ENCODE data around the gene TRIM49D2. TPM values are rescaled to one million over a fixed set of nuclear protein-coding genes. Genes with fewer than 3 reads are reported as not detected.
"Not testable (repeated sequence)": the region's sequence is repeated elsewhere in the genome, so short reads cannot be mapped to it uniquely, and the experiment has no call there.

Gene TRIM49D2
- polyA plus RNA-seq, 3 donors = not detected

- no peak for DNase-seq
- Histone ChIP-seq H3K4me3 (replicated peaks in 1 of 3; ENCODE audit: low read depth in 2 of 3, low read length in 3 of 3) (no peak within 1 kb of the TSS), H3K27ac (ENCODE audit: low read depth in 1 of 2, low read length in 2 of 2) (no peak within 1 kb of the TSS), H3K79me2 (ENCODE audit: insufficient read depth, low read length) (no peaks in the 10 kb centered on the region), H3K4me1 (ENCODE audit: control insufficient read depth in 1 of 2, insufficient read depth in 2 of 2, low read length in 2 of 2) (no peaks in the 10 kb centered on the region), H3K36me3 (replicated peaks in 1 of 2; ENCODE audit: control insufficient read depth in 1 of 2, insufficient read depth in 2 of 2, low read length in 2 of 2) (no peaks in the 10 kb centered on the region), H3K9ac (ENCODE audit: insufficient read depth, low read length, poor library complexity, severe bottlenecking) (no peak within 1 kb of the TSS), H3K27me3 (ENCODE audit: control insufficient read depth in 2 of 2, insufficient read depth in 2 of 2, low read length in 2 of 2) (no peaks in the 10 kb centered on the region), H2AFZ (ENCODE audit: insufficient read depth, low read depth, low read length, poor library complexity, severe bottlenecking) (no peak within 1 kb of the TSS), H3K9me3 (replicated peaks in 1 of 2; ENCODE audit: control insufficient read depth in 1 of 2, insufficient read depth in 1 of 2, low read length in 2 of 2) (no peaks in the 10 kb centered on the region), H3K4me2 (replicated peaks; ENCODE audit: extremely low read depth, low read length, poor library complexity, severe bottlenecking) (no peak within 1 kb of the TSS), H4K20me1 (ENCODE audit: insufficient read depth, low read length) (no peaks in the 10 kb centered on the region)
- no peak for TF ChIP-seq CTCF (IDR thresholded peaks at IDR 0.05)
- Mint-ChIP-seq H3K4me3 (no peak within 1 kb of the TSS), H3K27ac (no peak within 1 kb of the TSS), H3K36me3 (no peaks in the 10 kb centered on the region), H3K9me3 (no peaks in the 10 kb centered on the region), H3K27me3 (ENCODE audit: low read depth in 3 of 3) (no peaks in the 10 kb centered on the region), H3K4me1 (no peaks in the 10 kb centered on the region)
- intact Hi-C loops (cut with micrococcal nuclease) = no loop called here
- no CpG with 5 or more reads among the region's 3 CpGs for WGBS (ENCODE audit: insufficient coverage)
Measured at GRCh38 chr11:89922195-89922660, 1.6 kb upstream of the TRIM49D2 start, which contains the start of gene TRIM49D1. Gene TRIM49D1, minus strand, starts transcription at chr11:89922245. Its CDS starts 4,535 bp downstream, at chr11:89917710.

- H3K27ac Mint-ChIP-seq; H3K27me3 Mint-ChIP-seq (ENCODE audit: low read depth in 3 of 3); H2AFZ ChIP-seq (ENCODE audit: insufficient read depth, low read depth, low read length, poor library complexity, severe bottlenecking); H3K4me1 ChIP-seq (ENCODE audit: control insufficient read depth in 1 of 2, insufficient read depth in 2 of 2, low read length in 2 of 2); H3K36me3 ChIP-seq (replicated peaks in 1 of 2; ENCODE audit: control insufficient read depth in 1 of 2, insufficient read depth in 2 of 2, low read length in 2 of 2); H3K9me3 Mint-ChIP-seq; H3K4me3 Mint-ChIP-seq; H3K27me3 ChIP-seq (ENCODE audit: control insufficient read depth in 2 of 2, insufficient read depth in 2 of 2, low read length in 2 of 2); DNase-seq; H3K36me3 Mint-ChIP-seq; H3K9ac ChIP-seq (ENCODE audit: insufficient read depth, low read length, poor library complexity, severe bottlenecking); H3K4me1 Mint-ChIP-seq; H3K4me2 ChIP-seq (replicated peaks; ENCODE audit: extremely low read depth, low read length, poor library complexity, severe bottlenecking); H3K79me2 ChIP-seq (ENCODE audit: insufficient read depth, low read length); H3K9me3 ChIP-seq (replicated peaks in 1 of 2; ENCODE audit: control insufficient read depth in 1 of 2, insufficient read depth in 1 of 2, low read length in 2 of 2); H3K27ac ChIP-seq (ENCODE audit: low read depth in 1 of 2, low read length in 2 of 2); H4K20me1 ChIP-seq (ENCODE audit: insufficient read depth, low read length); intact Hi-C loops (cut with micrococcal nuclease); H3K4me3 ChIP-seq (replicated peaks in 1 of 3; ENCODE audit: low read depth in 2 of 3, low read length in 3 of 3): not testable (repeated sequence)
- WGBS (ENCODE audit: insufficient coverage) = no CpG with 5 or more reads among the region's 6 CpGs
Measured at GRCh38 chr11:89960833-89961232, 37.0 kb downstream of the TRIM49D2 start.

GRCh38 chr11:89965737-89966136, 41.9 kb downstream of the TRIM49D2 start, which contains the start of gene TRIM64:
Gene TRIM64, plus strand, starts transcription at chr11:89966037. Its CDS starts 2,467 bp downstream, at chr11:89968504.
- H3K27ac ChIP-seq (ENCODE audit: low read depth in 1 of 2, low read length in 2 of 2); H3K27me3 Mint-ChIP-seq (ENCODE audit: low read depth in 3 of 3); H3K9ac ChIP-seq (ENCODE audit: insufficient read depth, low read length, poor library complexity, severe bottlenecking); H3K36me3 ChIP-seq (replicated peaks in 1 of 2; ENCODE audit: control insufficient read depth in 1 of 2, insufficient read depth in 2 of 2, low read length in 2 of 2); intact Hi-C loops (cut with micrococcal nuclease); H3K4me2 ChIP-seq (replicated peaks; ENCODE audit: extremely low read depth, low read length, poor library complexity, severe bottlenecking); H3K4me3 ChIP-seq (replicated peaks in 1 of 3; ENCODE audit: low read depth in 2 of 3, low read length in 3 of 3); H2AFZ ChIP-seq (ENCODE audit: insufficient read depth, low read depth, low read length, poor library complexity, severe bottlenecking); DNase-seq; H3K9me3 ChIP-seq (replicated peaks in 1 of 2; ENCODE audit: control insufficient read depth in 1 of 2, insufficient read depth in 1 of 2, low read length in 2 of 2); H3K4me3 Mint-ChIP-seq; H3K4me1 ChIP-seq (ENCODE audit: control insufficient read depth in 1 of 2, insufficient read depth in 2 of 2, low read length in 2 of 2); H3K36me3 Mint-ChIP-seq; H3K4me1 Mint-ChIP-seq; H3K27ac Mint-ChIP-seq; H3K27me3 ChIP-seq (ENCODE audit: control insufficient read depth in 2 of 2, insufficient read depth in 2 of 2, low read length in 2 of 2); H3K79me2 ChIP-seq (ENCODE audit: insufficient read depth, low read length); H3K9me3 Mint-ChIP-seq; H4K20me1 ChIP-seq (ENCODE audit: insufficient read depth, low read length): not testable (repeated sequence)
- no CpG with 5 or more reads among the region's 4 CpGs for WGBS (ENCODE audit: insufficient coverage)
